ENCODE results near the gene MYL7.

- no peak for TF ChIP-seq CTCF (IDR thresholded peaks at IDR 0.05; ENCODE audit: extremely low read depth in 1 of 2, insufficient read depth in 1 of 2, low read depth in 1 of 2, low read length in 2 of 2)
- no peak for TF ChIP-seq FOS (IDR thresholded peaks at IDR 0.05; ENCODE audit: borderline replicate concordance, insufficient read depth, low read length)
- TF ChIP-seq POLR2A (IDR thresholded peaks at IDR 0.05; ENCODE audit: low read depth, low read length), result no peak
- no peak for TF ChIP-seq EZH2 (IDR thresholded peaks at IDR 0.05; ENCODE audit: borderline replicate concordance, low read depth, low read length, severe bottlenecking)
- TF ChIP-seq POLR2AphosphoS5 (IDR thresholded peaks at IDR 0.05; ENCODE audit: insufficient read depth, low read depth, low read length), result peak; percentile 17
- no peak for TF ChIP-seq JUN (IDR thresholded peaks at IDR 0.05; ENCODE audit: borderline replicate concordance, insufficient read depth, insufficient read length, low read depth)
These were observed 28.7 kb downstream of the MYL7 start for GRCh38 chr7:44112231-44112996.

Data from endothelial cell of umbilical vein (primary cell).